Left kidney (tissue), 2 donors: Measurements from ENCODE around the gene VGLL4. TPM values are rescaled to one million over a fixed set of nuclear protein-coding genes. Genes with fewer than 3 reads are reported as not detected.
"Not testable (repeated sequence)": the region's sequence is repeated elsewhere in the genome, so short reads cannot be mapped to it uniquely, and the experiment has no call there.

ENCODE experiments used
- DNase-seq: peaks from one replicate; pipeline ENCODE4 v3.0.0-alpha.2; 2013
- polyA plus RNA-seq: library from polyadenylated mRNA; unstranded; fragments of 120-200 nt; gene quantifications from one replicate; pipeline ENCODE4 v1.2.1, GENCODE V29; 2013; ENCODE audit not compliant: insufficient read length

VGLL4 gene
- polyA plus RNA-seq, 1 donor: 98.4 TPM

- no peak for DNase-seq
Measured at GRCh38 chr3:11609481-11609880, 34.2 kb downstream of the VGLL4 start.

- DNase-seq: no peak
Measured at GRCh38 chr3:11607816-11608215, 35.9 kb downstream of the VGLL4 start.

- DNase-seq: no peak
Measured at GRCh38 chr3:11606865-11607440, 36.8 kb downstream of the VGLL4 start.

- no peak for DNase-seq
Measured at GRCh38 chr3:11606090-11606784, 37.5 kb downstream of the VGLL4 start.

GRCh38 chr3:11605398-11605797, 38.3 kb downstream of the VGLL4 start:
- no peak for DNase-seq

GRCh38 chr3:11604139-11604892, 39.4 kb downstream of the VGLL4 start:
- DNase-seq: no peak

GRCh38 chr3:11603628-11604027, 40.1 kb downstream of the VGLL4 start:
- no peak for DNase-seq

GRCh38 chr3:11602886-11603527, 40.7 kb downstream of the VGLL4 start:
- DNase-seq: no peak

- no peak for DNase-seq
Measured at GRCh38 chr3:11602239-11602840, 41.4 kb downstream of the VGLL4 start.

- no peak for DNase-seq
Measured at GRCh38 chr3:11601446-11602238, 42.1 kb downstream of the VGLL4 start.

GRCh38 chr3:11600501-11601282, 43.0 kb downstream of the VGLL4 start:
- DNase-seq: peak; percentile 85

GRCh38 chr3:11596387-11596786, 47.3 kb downstream of the VGLL4 start:
- no peak for DNase-seq

- not testable (repeated sequence) for DNase-seq
Measured at GRCh38 chr3:11595024-11595423, 48.7 kb downstream of the VGLL4 start.

- no peak for DNase-seq
Measured at GRCh38 chr3:11593318-11594034, 50.2 kb downstream of the VGLL4 start.

- DNase-seq: no peak
Measured at GRCh38 chr3:11592445-11593298, 51.0 kb downstream of the VGLL4 start.

GRCh38 chr3:11591391-11592282, 52.1 kb downstream of the VGLL4 start:
- peak; percentile 75 for DNase-seq

- DNase-seq: no peak
Measured at GRCh38 chr3:11591002-11591355, 52.7 kb downstream of the VGLL4 start.

GRCh38 chr3:11589706-11590105, 54.0 kb downstream of the VGLL4 start:
- no peak for DNase-seq
